WERI-Rb-1 (cell line): Measurements from ENCODE around the gene PLCD1.

Experiments used
- DNase-seq: peaks from one replicate; pipeline ENCODE4 v3.0.0-alpha.2; 2020
- H3K27ac ChIP-seq: fragments of 250-450 bp; sonication (Bioruptor Pico); 2 replicates; pipeline ENCODE4 v1.5.1; 2020; ENCODE audit warnings: mild to moderate bottlenecking, moderate library complexity
- H3K27me3 ChIP-seq: fragments of 250-450 bp; sonication (Bioruptor Pico); 2 replicates; pipeline ENCODE4 v1.5.1; 2021; ENCODE audit warnings: mild to moderate bottlenecking, low read depth, moderate library complexity; ENCODE audit not compliant: insufficient read depth, severe bottlenecking
- H3K36me3 ChIP-seq: fragments of 250-450 bp; sonication (Bioruptor Pico); 2 replicates; pipeline ENCODE4 v1.5.1; 2020; ENCODE audit warnings: mild to moderate bottlenecking, moderate library complexity
- H3K4me3 ChIP-seq: 2 replicates; pipeline ENCODE4 v1.5.1; 2011; ENCODE audit warnings: low read depth, mild to moderate bottlenecking, control low read depth, low read length
- H3K9me3 ChIP-seq: fragments of 250-450 bp; sonication (Bioruptor Pico); 2 replicates; pipeline ENCODE4 v1.5.1; 2021; ENCODE audit warnings: mild to moderate bottlenecking, moderate library complexity; ENCODE audit not compliant: severe bottlenecking
- CTCF ChIP-seq: IDR thresholded peaks from 2 replicates; pipeline ENCODE4 v1.5.1; 2011; ENCODE audit warnings: low read depth, mild to moderate bottlenecking, control low read depth, inconsistent platforms, low read length

The PLCD1 gene

GRCh38 chr3:38008971-38009580, 20.4 kb downstream of the PLCD1 start:
- no peak overlapping the region for H3K4me3 ChIP-seq
- TF ChIP-seq CTCF, result no peak
- H3K27me3 ChIP-seq, result no peaks in the 10 kb centered on the region
- no peak overlapping the region for H3K27ac ChIP-seq
- H3K9me3 ChIP-seq, result no peaks in the 10 kb centered on the region
- DNase-seq, result no peak
- H3K36me3 ChIP-seq, result no peaks in the 10 kb centered on the region

- no peak overlapping the region for H3K27ac ChIP-seq
- no peak overlapping the region for H3K4me3 ChIP-seq
- H3K36me3 ChIP-seq, result no peaks in the 10 kb centered on the region
- DNase-seq, result no peak
- H3K9me3 ChIP-seq, result no peaks in the 10 kb centered on the region
- H3K27me3 ChIP-seq, result no peaks in the 10 kb centered on the region
- TF ChIP-seq CTCF, result no peak
These were observed 21.2 kb downstream of the PLCD1 start for GRCh38 chr3:38008191-38008701.

GRCh38 chr3:38007754-38008090, 21.7 kb downstream of the PLCD1 start:
- H3K36me3 ChIP-seq, result no peaks in the 10 kb centered on the region
- no peak for DNase-seq
- H3K27ac ChIP-seq, result no peak overlapping the region
- TF ChIP-seq CTCF, result no peak
- no peaks in the 10 kb centered on the region for H3K9me3 ChIP-seq
- no peak overlapping the region for H3K4me3 ChIP-seq
- no peaks in the 10 kb centered on the region for H3K27me3 ChIP-seq

GRCh38 chr3:38006445-38006995, 22.9 kb downstream of the PLCD1 start:
- Histone ChIP-seq H3K9me3 (no peaks in the 10 kb centered on the region), H3K4me3 (no peak overlapping the region), H3K27ac (no peak overlapping the region), H3K36me3 (no peaks in the 10 kb centered on the region; the same call in 1 of the 2 replicates), H3K27me3 (no peaks in the 10 kb centered on the region)
- DNase-seq, result no peak
- no peak for TF ChIP-seq CTCF

GRCh38 chr3:38006031-38006430, 23.4 kb downstream of the PLCD1 start:
- Histone ChIP-seq H3K9me3 (no peaks in the 10 kb centered on the region), H3K27ac (no peak overlapping the region), H3K36me3 (no peaks in the 10 kb centered on the region; the same call in 1 of the 2 replicates), H3K27me3 (no peaks in the 10 kb centered on the region), H3K4me3 (no peak overlapping the region)
- no peak for TF ChIP-seq CTCF
- DNase-seq, result no peak
